NCI-H2227 treated with DMSO at 0.1 percent for 48 hours (cell line): ENCODE data around the gene S1PR1.
A peak's percentile ranks its signal among the peaks of the same experiment; 100 is the strongest.

Experiments used
- DNase-seq: peaks from one replicate; lab custom pipeline; 2025; lab: John Stamatoyannopoulos, UW

Gene S1PR1

DNA sequence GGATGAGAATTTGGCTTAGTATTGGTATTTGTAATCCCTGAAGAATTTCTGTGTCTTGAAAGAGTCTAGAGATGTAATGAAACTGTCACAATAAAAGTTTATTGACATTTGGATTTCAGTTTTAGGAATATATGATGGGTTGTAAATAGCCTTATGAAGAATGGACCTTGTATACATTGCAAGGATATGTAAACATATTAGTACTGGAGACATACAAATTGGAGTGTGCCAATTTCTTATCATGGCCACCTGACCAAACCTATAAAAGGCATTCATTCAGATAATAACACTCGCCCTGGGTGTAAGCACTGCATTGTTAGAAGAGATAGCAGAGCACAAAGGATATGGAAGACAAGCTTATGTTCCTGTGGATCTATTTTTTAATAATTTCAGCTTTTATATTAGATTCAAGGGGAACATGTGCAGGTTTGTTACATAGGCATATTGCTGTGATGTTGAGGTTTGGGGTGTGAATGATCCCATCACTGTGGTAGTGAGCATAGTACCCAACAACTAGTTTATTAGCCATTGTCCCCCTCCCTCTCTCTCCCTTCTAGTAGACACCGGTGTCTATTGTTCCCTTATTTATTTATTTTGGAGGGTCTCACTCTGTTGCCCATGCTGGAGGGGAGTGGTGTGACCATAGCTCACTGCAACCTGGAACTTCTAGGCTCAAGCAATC lies 8.6 kb downstream of the S1PR1 start:
- DNase-seq: no peak

DNA sequence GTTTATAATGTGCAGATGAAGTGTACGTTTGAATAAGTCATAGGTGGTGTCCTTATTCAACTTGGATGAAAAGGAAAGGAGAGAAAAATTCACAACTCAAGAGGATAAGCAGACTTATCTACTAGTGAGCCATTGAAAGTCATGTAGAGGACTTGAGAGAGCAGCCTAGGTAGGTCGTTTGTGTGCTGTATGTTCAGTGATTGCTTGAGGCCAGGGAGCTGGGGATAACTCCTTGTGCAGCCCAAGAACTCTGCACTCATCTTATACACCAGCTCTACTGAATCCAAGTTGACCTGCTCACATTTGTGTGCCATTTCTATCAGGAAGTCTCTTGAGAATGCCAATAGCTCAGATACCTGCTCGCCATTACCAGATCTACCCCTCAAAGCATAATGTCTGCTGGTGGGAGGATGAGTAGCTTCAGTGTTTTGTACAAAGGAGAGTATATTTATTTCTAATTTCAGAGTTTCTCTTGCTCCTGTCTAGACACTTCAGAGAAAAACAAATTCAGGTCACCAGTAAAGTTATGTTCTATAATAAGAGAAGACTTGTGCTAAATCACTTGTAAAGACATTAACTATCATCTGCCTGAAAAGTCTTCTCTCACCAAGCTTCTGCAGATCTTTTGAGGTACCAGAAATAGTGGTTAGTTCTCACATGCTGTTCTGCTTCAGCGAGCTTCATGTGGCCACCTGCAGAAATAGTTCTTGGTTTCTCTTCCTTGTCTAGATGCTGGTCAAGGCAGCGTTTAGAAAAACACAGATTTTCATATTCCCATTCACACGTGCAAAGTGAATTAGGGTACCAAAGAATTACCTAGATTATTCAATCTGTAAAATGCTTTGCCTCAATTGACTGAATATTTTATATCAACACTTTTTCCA lies 10.8 kb downstream of the S1PR1 start:
- DNase-seq: no peak

DNA sequence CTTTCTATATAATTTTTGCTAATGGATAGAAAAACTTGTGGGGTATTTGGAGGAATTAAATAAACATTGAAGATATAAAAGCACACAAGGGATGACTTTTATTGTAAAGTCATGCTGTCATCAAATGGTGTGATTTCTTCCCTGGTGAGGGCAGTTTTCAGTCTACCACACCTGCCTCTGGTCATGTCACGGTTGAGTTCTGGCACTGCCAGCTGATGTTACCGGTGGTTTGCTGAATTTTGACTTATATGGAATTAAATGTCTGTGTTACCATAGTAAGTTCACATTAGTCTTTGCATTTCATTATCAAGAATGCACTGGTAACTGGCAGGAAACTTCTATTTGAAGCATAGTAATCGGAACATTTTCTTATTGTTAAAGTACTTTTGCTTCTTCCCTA lies 13.4 kb downstream of the S1PR1 start:
- no peak for DNase-seq

DNA sequence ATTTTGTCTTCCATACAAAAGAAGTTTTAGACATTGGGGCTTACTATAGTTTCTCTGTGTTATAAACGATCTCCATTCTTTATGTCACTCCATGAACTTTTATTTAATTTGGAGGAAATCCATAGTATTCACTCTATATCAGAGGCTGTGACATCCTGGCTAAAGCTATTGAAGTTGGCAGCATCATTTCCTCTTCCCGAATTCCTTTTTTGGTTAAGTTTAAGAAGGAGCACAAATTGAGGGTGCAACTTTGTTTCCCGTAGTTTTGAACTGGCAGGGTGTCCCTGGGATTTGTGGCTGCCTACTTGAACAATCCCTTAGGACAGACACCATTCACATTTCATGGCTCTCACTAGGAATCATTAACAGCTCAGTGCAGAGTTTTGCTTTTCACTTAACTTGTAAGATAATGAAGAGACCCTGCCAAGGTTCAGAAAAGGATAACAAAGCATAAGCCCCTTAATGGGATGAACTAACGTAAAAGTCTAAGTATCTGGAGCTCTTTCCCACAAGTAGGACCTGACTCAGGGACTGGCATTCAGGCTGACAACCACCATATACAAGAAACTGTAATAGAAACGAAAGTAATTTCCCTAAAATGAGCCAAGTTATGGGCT lies 13.9 kb downstream of the S1PR1 start:
- DNase-seq: no peak

DNA sequence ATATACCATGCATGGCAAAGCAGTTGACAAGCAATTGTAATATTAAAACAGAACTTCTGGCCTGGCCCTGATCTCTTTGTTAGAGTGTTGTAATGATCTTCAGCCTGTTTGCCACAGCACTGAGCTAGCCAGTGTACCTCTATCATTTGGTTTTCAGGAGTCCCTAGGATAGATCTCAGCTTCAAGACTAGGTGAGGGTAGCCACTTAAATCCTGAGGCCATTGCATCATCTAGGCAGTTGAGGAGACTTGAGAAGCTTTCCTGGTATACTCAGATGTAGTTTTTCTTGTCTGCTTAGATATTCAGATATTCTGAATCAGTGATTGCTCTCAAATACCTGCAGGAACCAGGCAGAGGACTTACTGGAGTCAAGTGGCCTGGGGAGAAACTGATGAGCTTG lies 14.7 kb downstream of the S1PR1 start:
- no peak for DNase-seq

DNA sequence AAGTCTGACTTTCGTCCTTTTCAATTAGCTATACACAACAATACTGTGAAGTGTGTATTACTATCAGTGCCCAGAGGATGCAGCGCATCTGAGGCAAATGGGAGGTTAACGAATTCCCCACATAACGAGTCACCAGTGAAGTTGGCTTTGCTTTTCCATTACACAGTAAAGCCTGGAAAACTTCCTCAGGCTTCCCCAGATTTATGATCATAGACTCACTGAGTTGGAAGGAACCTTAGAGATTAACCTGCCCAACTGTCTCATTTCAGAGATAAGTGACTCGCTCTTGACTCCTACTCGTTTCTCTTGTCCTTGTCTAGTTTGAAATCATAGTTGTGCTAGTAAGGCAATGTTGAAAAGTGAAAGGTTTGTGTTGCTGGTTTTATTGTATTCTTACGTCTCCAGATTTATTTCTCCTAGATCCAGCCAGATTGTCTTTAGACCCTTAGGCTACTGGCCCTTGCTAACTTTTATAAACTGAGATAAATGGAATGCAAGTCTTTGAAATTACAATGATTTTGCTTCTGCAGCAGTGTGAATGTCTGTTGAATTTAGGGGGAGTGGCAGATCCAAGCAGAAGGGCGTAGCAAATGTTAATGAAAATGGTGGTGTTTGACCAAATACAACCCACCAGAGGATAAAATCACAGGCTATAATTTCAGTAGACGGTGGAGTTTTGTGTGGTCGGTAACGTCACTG lies 17.3 kb downstream of the S1PR1 start:
- DNase-seq: peak; percentile 61

DNA sequence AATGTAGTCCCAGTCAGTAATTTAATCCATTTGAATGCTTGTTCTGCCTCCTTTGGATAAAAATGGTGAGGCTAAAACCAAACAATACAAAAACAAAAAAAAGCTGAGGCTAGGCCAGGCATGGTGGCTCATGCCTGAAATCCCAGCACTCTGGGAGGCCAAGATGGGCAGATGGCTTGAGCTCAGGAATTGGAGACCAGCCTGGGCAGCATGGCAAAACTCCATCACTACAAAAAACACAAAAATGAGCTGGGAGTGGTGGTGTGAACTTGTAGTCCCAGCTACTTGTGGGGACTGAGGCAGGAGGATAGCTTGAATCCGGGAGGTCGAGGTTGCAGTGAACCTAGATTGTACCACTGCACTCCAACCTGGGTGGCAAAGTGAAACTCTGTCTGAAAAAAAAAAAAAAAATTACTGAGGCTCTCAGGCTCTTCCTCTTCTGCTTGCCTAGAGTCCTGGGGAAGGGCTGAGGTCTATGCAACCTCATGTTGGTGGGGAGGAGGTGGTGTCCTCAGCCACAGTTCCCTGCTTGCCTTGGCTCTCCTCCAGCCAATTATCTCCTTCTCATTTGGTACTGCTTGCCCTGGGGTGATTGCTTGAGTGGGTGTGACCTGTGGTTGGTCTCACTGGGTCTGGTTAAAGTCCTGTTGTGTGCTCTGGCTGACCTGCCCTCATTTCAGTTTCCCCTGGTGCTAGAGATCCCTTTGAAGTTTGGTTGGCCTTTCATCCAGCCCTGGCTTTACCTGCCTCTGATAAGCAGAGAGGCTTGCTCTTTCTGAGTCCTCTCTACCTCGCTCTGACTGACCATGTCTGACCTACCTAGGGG lies 20.9 kb downstream of the S1PR1 start:
- no peak for DNase-seq

DNA sequence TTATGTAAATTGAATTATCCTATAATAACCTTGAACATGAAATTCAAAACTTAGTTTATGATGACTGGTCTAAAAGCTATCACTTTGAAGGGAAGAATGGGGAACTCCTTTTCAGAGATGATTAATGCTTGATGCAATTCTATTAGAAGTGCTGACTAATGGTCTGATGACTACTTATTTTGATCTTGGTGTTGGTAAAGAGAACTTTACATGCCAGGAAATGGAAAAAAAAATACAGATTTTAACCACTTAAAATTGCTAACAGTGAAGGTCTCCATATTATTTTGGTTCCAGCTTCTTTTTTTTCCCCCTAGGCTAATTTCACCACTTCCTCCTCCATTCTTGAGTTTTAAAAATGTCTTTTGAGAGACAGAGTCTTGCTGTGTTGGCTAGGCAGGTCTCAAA lies 22.9 kb downstream of the S1PR1 start:
- DNase-seq: no peak

DNA sequence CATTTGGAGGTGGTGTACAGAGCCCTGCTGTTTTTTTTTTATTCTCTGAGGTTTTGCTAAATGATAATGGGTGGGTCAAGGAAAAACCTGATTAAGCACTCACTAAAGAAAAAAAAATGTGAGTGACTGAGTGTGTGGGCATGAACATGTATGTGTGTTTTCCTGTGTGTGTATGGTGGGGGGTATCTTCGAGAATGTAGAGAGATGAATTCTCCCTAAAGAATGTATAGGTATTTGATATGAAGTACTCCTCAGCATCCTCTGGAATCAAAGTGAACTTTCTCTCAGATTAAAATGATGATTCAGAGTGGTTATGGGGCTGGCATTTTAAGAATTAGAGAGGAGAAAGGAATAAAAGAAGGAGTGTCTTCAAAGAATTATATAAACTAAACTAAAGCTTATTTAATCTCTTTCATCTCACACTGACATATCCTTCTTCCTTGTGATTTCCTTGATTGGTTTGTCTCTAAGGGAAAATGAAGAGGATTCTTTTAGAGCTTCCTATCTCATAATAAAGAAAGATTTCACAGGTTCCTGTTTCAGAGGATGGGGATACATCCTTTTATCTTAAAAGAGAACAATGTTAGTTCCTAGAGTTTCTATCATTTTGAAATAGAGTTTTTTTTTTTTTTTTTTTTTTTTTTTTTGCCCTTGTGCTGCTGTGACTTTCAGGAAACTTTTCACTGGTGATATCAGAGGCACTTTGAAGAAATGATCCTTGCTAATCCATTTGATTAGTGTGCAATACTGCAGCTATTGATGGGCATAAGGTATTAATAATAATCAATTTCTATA lies 23.9 kb downstream of the S1PR1 start:
- no peak for DNase-seq

DNA sequence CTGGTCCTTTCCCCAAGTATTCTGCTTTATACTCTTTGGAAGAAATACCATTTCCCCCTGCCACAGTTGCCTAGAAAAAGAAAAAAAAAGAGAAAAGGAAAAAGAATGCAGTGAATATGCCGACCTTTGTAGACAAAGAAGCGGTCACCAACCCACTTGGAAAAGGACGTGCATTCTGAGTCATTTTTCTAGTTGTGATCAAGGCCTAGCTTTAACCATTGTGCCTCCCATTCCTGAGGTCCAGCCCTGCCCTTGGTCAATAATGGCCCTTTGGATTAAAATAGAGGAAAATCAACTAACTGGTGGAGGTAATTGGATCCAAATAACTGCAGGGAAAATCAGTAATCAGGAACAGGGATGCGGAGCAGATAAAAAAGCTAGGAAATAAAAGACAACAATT lies 24.8 kb downstream of the S1PR1 start:
- no peak for DNase-seq

DNA sequence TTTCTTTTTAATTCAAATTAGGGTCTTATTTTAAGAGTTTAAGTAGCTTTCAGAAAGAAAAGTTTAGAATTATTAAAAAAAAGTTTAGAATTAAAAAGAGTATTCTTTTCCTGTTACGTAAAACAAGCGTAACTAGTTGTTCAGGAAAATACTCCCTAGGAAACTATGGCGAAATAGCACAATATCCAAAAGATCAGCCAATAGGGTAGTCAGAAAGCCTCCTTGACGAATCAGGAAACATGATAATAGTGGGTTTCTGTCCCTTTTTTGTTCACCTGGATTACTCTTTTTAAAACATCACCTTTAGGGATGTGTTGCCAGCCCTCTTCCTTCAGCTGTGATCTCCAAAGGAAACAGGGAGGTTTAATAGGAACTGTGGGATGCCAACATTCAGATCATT lies 25.2 kb downstream of the S1PR1 start:
- DNase-seq: no peak

DNA sequence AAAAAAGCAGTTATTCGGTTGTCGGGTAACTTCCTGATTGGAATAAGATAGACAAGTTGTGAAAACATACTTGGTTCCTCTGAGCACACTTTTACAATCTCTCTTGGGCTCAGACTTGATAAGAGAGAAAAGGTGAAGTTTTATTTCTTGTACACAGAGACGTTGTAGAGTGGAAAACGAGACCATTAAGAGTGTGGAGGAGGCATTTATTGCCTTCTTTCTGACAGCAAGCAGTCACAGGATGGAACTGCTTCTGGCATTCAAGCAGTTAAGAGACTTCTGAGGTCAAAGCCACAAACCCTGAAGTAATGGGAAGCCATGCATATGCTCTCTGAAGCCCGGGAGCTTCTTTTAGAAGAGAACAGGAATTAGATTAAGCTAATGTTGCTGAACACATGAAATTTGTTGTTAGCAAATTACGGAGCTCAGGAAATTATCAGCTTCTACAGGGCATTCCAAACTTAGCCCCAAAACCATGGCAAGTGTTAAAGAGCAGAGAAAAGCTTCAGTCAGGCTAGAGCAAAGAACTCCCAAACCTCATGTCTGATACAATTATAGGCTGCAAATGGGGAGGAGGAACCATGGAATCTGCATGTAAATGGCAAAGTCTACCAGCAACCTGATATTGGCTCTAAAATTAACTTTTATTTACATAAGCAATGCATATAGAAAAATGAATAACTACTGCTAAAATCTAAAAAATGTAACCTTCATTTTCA lies 26.0 kb downstream of the S1PR1 start:
- DNase-seq: no peak

DNA sequence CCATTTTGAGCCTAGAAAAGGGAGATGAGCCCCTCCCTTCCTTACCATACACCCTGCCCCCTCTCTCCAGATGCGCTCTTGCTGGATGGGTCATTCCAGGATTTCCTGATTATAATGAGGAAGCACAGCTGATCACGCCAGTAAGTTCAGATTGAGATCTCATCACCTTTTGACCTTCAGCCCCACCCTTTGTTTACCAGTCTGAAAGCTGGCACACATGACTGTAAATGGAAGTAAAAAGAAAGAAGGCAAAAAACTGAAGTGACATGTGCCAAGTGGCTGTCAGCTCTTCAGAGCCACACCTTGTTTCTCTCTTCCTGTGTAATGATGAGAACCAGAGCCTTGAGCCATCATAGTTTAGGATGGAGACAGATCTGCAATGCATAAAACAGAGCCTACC lies 27.9 kb downstream of the S1PR1 start:
- no peak for DNase-seq

DNA sequence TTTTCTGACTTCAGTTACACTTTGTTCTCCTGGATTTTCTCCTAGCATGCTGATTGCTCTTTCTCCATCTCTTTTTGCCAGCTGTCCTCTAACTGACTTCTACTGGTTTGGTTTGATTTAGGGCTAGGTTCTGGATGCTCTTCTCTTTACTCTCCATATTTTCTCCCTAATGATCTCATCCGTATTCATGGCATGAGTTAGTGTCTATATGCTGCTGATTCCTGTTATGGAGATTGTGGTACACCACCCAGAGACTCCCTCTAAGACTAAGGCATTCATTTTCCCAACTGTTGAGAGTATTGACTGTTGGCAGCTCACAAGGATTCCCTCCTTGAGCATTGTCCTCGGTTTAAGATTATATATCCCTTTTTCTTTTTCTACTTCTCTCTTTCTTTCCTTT lies 28.9 kb downstream of the S1PR1 start:
- DNase-seq: no peak

DNA sequence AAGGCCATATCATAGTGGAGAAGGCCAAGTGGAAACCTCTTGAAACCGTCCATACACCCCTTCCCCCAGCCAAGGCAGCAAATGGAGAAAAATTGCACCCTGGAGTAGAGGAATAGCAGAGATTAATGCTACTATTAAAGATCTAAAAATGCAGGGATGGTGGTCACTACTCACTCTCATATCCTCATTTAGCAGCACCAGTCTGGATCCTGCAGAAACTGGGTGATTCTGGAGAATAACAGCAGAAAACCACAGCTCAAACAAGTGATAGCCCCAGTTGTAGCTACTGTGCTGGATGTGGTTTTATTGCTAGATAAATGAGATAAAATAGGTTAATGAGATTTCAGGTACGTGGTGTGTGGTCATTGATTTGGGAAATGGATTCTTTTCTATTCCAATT lies 30.3 kb downstream of the S1PR1 start:
- no peak for DNase-seq

DNA sequence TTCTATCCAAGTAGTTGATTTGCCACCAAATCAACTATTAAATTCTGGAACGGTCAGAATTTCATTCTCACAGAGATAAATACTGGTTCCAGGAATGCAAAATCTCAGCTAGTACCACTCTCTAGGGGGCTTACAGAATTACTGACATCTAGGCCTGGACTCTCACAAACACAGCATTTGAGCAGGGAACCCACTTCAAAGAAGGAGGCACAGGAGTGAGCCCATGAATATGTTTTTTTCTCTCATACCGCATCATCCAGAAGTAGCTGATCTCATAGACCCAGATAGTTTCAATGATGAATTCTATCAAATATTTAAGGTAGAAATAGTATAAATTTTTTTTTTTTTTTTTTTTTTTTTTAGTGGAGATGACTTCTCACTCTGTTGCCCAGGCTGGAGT lies 32.1 kb downstream of the S1PR1 start:
- DNase-seq: no peak

DNA sequence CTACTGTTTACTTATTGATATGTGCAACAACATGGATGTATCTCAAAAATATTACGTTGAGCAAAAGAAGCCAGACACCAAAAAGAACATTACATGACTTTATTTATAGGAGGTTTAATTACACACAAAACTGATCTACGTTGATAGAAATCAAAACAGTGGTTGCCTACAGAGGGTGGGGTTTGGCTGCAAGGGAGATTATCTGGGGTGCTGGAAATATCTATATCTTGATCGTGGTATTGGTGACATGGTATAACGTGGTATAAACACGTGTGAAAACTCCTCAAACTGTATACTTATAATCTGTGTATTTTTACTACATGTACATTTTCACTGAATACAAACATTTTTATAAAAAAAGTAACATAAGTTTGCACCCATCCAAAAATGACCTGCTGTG lies 38.9 kb downstream of the S1PR1 start:
- DNase-seq: no peak

DNA sequence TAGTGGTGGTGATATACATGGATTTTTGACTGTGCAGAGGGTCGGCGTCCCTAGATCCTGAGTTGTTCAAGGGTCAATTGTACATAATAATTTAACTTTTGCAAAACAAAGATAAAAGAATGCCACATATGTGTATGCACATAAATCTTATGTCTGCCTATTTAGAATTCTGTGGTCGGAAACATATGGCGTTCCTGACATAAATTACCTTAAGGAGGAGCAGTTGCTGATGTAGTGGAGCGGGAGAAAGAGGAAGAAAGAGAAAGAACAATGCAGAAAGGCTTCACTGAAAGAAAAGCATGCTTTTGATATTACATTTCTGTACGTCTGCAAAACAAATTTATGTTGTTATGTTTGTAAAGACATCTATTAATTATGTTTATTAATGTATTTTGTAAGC lies 40.0 kb downstream of the S1PR1 start:
- DNase-seq: no peak

DNA sequence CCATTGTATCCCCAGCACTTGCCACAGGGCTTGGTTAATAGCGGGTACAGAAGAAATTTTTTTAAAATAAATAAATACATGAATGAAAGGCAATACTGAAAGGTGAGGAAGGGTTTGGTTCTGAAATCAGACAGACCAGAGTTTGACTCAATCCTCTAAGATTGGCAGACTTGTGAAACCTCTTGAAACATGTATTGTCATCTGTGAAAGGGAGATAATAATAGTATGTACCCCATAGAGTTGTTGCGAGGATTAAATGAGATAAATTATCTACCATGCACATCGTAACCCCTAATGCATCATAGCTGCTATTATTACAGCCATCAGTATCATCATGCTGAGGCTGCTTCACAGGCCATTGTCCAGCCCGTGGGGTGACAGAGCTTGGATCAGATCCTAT lies 41.4 kb downstream of the S1PR1 start:
- DNase-seq: no peak

DNA sequence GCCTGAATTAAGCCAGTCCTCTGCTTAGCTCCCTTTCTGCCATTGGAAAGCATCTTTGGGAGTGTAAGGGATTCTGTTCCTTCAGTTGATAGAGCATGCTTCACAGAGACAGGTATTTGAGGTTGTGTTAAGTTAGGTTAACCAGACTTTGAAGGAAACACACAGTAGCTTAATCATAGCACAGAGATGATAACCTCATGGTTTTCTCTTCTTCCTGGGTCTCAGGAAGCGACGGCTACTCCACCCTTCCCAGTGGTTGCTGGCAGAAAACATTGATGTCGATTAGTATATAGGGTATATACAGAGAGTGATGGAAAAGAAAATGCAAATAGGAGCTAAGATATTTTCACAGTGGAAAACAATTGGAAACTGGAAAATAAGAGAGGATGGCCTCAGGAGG lies 42.0 kb downstream of the S1PR1 start:
- DNase-seq: no peak
